ENCODE measurements around the gene BCAR3. TPM values are rescaled to one million over a fixed set of nuclear protein-coding genes. Genes with fewer than 3 reads are reported as not detected.
"Not testable (repeated sequence)": the region's sequence is repeated elsewhere in the genome, so short reads cannot be mapped to it uniquely, and the experiment has no call there.

BCAR3 gene
- total RNA-seq, 2 experiments from 2014 or later = 0.46 to 0.99 TPM

GRCh38 chr1:93673163-93673829 lies 8.3 kb downstream of the BCAR3 start:
- ChIA-PET POLR2A (no interaction called here), CTCF (no interaction called here)

- ChIA-PET POLR2A (no interaction called here), CTCF (interaction anchor here (0.6 kb wide), 1 partner anchor 91 kb away, joined by 3 read pairs; no protein-coding TSS in a partner anchor)
Observed at GRCh38 chr1:93672477-93673162, 9.0 kb downstream of the BCAR3 start.

- POLR2A ChIA-PET = no interaction called here
- CTCF ChIA-PET = interaction anchor here (0.6 kb wide), 1 partner anchor 91 kb away, joined by 3 read pairs; no protein-coding TSS in a partner anchor
Observed at GRCh38 chr1:93672069-93672468, 9.6 kb downstream of the BCAR3 start.

- POLR2A ChIA-PET = no interaction called here
- CTCF ChIA-PET = interaction anchor here (1.3 kb wide), 1 partner anchor 9 kb away, joined by 5 read pairs; no protein-coding TSS in a partner anchor
Observed at GRCh38 chr1:93671099-93671621, 10.5 kb downstream of the BCAR3 start.

- ChIA-PET CTCF (interaction anchor here (1.3 kb wide), 1 partner anchor 8 kb away, joined by 5 read pairs; no protein-coding TSS in a partner anchor), POLR2A (no interaction called here)
Observed at GRCh38 chr1:93670141-93670540, 11.5 kb downstream of the BCAR3 start.

GRCh38 chr1:93669369-93669768 lies 12.3 kb downstream of the BCAR3 start:
- ChIA-PET POLR2A (no interaction called here), CTCF (no interaction called here)

GRCh38 chr1:93668951-93669350 lies 12.7 kb downstream of the BCAR3 start:
- ChIA-PET CTCF (no interaction called here), POLR2A (no interaction called here)

GRCh38 chr1:93668121-93668520 lies 13.5 kb downstream of the BCAR3 start:
- ChIA-PET POLR2A (no interaction called here), CTCF (no interaction called here)

- POLR2A ChIA-PET = no interaction called here
- CTCF ChIA-PET = no interaction called here
Observed at GRCh38 chr1:93667642-93668041, 14.0 kb downstream of the BCAR3 start.

GRCh38 chr1:93666613-93667384 lies 14.8 kb downstream of the BCAR3 start:
- ChIA-PET CTCF (no interaction called here), POLR2A (no interaction called here)

- POLR2A ChIA-PET = no interaction called here
- CTCF ChIA-PET = no interaction called here
Observed at GRCh38 chr1:93665015-93665414, 16.6 kb downstream of the BCAR3 start.

- CTCF ChIA-PET = no interaction called here
- POLR2A ChIA-PET = no interaction called here
Observed at GRCh38 chr1:93663208-93663614, 18.4 kb downstream of the BCAR3 start.

GRCh38 chr1:93662481-93663207 lies 19.0 kb downstream of the BCAR3 start:
- ChIA-PET CTCF (interaction anchor here (1.4 kb wide), 1 partner anchor 8 kb away, joined by 5 read pairs; no protein-coding TSS in a partner anchor), POLR2A (interaction anchor here (0.7 kb wide), 1 partner anchor 285 kb away, joined by 3 read pairs; no protein-coding TSS in a partner anchor)

- ChIA-PET POLR2A (interaction anchor here (0.7 kb wide), 1 partner anchor 284 kb away, joined by 3 read pairs; no protein-coding TSS in a partner anchor), CTCF (interaction anchor here (1.4 kb wide), 1 partner anchor 9 kb away, joined by 5 read pairs; no protein-coding TSS in a partner anchor)
Observed at GRCh38 chr1:93661829-93662474, 19.7 kb downstream of the BCAR3 start.

GRCh38 chr1:93661341-93661740 lies 20.3 kb downstream of the BCAR3 start:
- CTCF ChIA-PET, POLR2A ChIA-PET: not testable (repeated sequence)

- ChIA-PET POLR2A (no interaction called here), CTCF (no interaction called here)
Observed at GRCh38 chr1:93659822-93660503, 21.7 kb downstream of the BCAR3 start.

- POLR2A ChIA-PET = no interaction called here
- CTCF ChIA-PET = interaction anchor here (1.6 kb wide), 1 partner anchor 9 kb away, joined by 4 read pairs; no protein-coding TSS in a partner anchor
Observed at GRCh38 chr1:93658188-93658587, 23.4 kb downstream of the BCAR3 start.

- ChIA-PET POLR2A (no interaction called here), CTCF (no interaction called here)
Observed at GRCh38 chr1:93656491-93656890, 25.1 kb downstream of the BCAR3 start.

GRCh38 chr1:93653656-93654055 lies 28.0 kb downstream of the BCAR3 start:
- CTCF ChIA-PET = no interaction called here
- POLR2A ChIA-PET = no interaction called here
